Measurements from ENCODE around the gene FBXL19. TPM values are rescaled to one million over a fixed set of nuclear protein-coding genes. Genes with fewer than 3 reads are reported as not detected.

The FBXL19 gene, protein sequence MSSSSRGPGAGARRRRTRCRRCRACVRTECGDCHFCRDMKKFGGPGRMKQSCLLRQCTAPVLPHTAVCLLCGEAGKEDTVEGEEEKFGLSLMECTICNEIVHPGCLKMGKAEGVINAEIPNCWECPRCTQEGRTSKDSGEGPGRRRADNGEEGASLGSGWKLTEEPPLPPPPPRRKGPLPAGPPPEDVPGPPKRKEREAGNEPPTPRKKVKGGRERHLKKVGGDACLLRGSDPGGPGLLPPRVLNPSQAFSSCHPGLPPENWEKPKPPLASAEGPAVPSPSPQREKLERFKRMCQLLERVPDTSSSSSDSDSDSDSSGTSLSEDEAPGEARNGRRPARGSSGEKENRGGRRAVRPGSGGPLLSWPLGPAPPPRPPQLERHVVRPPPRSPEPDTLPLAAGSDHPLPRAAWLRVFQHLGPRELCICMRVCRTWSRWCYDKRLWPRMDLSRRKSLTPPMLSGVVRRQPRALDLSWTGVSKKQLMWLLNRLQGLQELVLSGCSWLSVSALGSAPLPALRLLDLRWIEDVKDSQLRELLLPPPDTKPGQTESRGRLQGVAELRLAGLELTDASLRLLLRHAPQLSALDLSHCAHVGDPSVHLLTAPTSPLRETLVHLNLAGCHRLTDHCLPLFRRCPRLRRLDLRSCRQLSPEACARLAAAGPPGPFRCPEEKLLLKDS
- 10 to 100 TPM; 21.9 to 25.8 (median 23.4) TPM for total RNA-seq (2021; fragmentation: NEBNext Ultra II Directional; extraction: Animal tissue kit (Norgen Biotek cat#: 25700))
- long read RNA-seq = 0 reads

DNA sequence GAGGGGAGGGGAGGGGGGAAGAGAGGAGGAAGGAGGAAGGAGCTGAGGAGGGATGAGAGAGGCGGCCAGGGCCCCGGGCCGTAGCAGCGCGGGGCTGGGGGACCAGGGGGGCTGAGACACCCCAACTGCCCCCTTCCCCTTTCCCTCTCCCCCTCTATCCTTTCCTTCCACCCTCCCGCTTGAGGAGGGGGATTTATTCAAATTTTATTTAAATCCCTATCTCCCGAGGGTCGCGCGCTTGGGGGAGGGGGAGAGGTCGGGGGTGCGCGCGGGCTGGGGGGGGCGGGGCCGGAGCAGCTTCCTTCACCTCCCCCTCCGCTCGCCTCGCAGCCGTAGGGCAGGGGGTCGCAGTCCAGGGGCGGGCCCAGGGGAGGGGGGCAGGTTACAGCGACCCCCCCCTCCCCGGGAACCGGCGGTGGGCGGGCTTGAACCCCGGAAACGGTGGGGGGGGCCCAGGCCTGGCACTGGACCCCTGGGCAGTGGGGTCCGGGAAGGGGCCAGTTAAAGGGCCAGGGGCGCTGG lies at the start of gene FBXL19:
TSS of gene FBXL19 (plus strand) at position 19 of the 522 bp plus-strand sequence. CDS start 2,183 bp downstream, outside the sequence.
- H3K9me3 Mint-ChIP-seq = no peaks in the 10 kb centered on the region
- TF ChIP-seq, protein P1, sequence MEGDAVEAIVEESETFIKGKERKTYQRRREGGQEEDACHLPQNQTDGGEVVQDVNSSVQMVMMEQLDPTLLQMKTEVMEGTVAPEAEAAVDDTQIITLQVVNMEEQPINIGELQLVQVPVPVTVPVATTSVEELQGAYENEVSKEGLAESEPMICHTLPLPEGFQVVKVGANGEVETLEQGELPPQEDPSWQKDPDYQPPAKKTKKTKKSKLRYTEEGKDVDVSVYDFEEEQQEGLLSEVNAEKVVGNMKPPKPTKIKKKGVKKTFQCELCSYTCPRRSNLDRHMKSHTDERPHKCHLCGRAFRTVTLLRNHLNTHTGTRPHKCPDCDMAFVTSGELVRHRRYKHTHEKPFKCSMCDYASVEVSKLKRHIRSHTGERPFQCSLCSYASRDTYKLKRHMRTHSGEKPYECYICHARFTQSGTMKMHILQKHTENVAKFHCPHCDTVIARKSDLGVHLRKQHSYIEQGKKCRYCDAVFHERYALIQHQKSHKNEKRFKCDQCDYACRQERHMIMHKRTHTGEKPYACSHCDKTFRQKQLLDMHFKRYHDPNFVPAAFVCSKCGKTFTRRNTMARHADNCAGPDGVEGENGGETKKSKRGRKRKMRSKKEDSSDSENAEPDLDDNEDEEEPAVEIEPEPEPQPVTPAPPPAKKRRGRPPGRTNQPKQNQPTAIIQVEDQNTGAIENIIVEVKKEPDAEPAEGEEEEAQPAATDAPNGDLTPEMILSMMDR (IDR thresholded peaks at IDR 0.05) = no peak
- no peak for DNase-seq
- H3K27ac Mint-ChIP-seq = peak within 1 kb of the TSS; percentile 100
- 0 out of 2 replicates have a peak, but pooled peaks cover 9% of the 10 kb centered on the region for H3K36me3 Mint-ChIP-seq (ENCODE audit: low read depth)
- H3K27me3 Mint-ChIP-seq (ENCODE audit: insufficient read depth) = peaks cover 2% of the 10 kb centered on the region; the same call in 1 of the 2 replicates
- H3K4me3 Mint-ChIP-seq = peak within 1 kb of the TSS; percentile 99
- H3K4me1 Mint-ChIP-seq (ENCODE audit: low read depth) = peaks cover 31% of the 10 kb centered on the region

DNA sequence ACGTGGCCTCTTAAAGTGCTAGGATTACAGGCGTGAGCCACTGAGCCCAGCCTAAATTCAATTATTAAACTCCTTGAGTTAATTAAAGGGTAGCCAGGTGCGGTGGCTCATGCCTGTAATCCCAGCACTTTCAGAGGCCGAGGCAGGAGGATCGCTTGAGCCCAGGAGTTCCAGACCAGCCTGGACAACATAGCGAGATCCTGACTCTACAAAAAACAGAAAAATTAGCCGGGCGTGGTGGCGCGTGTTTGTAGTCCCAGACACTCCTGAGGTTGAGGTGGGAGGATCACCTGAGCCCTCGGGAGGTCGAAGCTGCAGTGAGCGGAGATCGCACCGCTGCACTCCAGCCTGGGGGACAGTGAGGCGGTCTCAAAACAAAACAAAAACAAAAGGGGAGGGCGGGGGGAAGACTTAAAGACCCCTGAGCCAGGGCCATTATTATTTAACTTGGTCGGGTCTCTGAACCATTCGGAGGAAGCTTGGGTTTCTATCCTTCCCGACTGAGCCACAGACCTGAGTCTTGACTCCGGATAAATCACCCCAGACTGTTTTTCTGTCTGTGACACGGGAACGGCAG lies 49.0 kb upstream of the FBXL19 start:
- Mint-ChIP-seq H3K27me3 (ENCODE audit: insufficient read depth) (peaks cover 2% of the 10 kb centered on the region; the same call in 1 of the 2 replicates), H3K4me3 (peak overlapping the region; percentile 87), H3K9me3 (no peaks in the 10 kb centered on the region), H3K36me3 (ENCODE audit: low read depth) (peaks cover 12% of the 10 kb centered on the region; the same call in 1 of the 2 replicates), H3K27ac (peak overlapping the region; percentile 97), H3K4me1 (ENCODE audit: low read depth) (peaks cover 28% of the 10 kb centered on the region)
- TF ChIP-seq, protein P1 (IDR thresholded peaks at IDR 0.05) = no peak
- no peak for DNase-seq

DNA sequence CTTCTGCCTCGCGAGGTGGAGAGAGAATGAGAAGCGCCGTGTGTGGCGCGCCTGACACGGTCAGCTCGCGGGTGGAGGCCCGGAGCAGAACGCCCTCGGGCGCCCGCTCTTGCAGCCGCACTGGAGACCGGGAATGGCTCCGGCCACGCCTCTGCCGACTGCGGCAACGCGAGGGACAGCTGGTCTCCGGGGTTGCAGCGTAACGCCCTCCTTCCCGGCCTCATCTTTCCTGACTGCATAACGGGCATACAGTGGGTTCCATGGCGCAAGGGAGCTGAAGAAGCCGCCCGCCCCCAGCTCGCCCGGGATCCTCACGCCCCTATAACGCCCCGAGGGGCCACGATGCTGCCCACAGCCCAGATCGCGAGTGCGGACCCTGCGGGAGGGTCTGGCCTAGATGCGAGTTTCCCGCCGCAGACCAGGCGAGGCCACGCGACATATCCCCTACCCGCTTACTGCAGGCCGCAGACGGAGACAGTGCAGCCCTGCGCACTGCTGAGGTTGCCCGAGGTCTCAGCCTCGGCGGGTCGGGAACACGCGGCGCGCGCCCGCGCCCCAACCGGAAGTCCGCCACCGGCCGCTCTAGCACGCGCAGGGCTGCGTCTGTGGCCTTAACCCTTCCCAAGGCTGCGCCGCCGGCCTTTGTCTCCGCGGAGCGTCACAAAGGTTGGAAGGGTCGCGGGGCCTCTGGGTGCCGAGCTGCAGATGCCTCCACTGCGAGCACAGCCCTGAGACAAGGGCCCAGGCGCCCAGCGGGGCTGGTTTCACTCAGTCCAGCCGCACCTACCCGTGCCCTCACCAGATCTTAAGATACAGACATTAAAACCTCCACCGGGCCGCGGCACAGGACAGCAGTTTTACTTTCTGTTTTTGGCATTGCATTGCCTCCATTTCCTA lies 48.3 kb upstream of the FBXL19 start:
- H3K9me3 Mint-ChIP-seq = no peaks in the 10 kb centered on the region
- peak; percentile 81 for DNase-seq
- TF ChIP-seq, protein P1 (IDR thresholded peaks at IDR 0.05) = no peak
- H3K27ac Mint-ChIP-seq = peak overlapping the region; percentile 97
- H3K4me3 Mint-ChIP-seq = peak overlapping the region; percentile 87
- H3K36me3 Mint-ChIP-seq (ENCODE audit: low read depth) = peaks cover 12% of the 10 kb centered on the region; the same call in 1 of the 2 replicates
- peaks cover 28% of the 10 kb centered on the region for H3K4me1 Mint-ChIP-seq (ENCODE audit: low read depth)
- peaks cover 2% of the 10 kb centered on the region; the same call in 1 of the 2 replicates for H3K27me3 Mint-ChIP-seq (ENCODE audit: insufficient read depth)

DNA sequence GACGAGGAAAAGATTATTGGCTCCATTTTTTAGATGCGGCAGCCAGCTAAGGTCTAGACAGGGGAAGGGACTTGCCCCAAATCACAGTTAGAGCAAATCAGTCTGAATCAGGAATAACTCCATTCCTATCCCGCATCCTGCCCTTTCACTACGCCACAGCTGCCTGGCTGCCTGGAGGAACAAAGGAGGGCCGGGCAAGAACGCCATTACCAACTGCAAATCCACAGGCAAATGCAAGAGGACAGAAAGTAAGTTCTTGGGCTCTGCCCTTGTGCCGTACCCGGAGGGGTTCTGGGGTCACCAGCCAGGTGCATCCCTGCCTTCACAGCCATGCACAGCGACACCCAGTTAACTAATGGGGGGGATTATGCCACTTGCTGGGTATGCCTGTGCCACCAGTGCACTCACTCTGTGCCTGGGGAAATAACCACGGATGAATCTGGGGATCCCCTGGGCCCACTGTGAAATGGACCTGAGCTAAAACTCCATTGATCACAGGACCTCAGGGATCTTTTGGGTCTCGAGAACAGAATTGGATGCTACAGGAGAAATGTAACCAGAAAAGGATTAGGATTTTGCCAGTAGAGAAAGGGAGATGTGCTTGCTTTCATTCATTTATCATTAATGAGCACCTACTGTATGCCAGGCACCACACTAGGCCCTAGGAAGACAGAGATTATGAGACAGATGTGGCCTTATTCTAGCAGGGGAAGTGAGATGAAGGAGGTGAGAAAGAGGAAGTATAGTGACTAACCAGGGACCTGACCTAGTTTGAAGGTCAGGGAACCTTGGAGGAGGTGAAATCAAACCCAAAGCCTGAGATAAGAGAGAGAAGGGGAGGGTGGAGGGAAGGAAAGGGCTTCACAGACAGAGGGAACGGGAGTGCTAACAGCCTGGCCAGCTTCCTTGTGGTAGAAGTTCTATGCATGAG lies 47.2 kb upstream of the FBXL19 start:
- TF ChIP-seq, protein P1 (IDR thresholded peaks at IDR 0.05) = no peak
- H3K4me3 Mint-ChIP-seq = peak overlapping the region; percentile 87
- peaks cover 28% of the 10 kb centered on the region for H3K4me1 Mint-ChIP-seq (ENCODE audit: low read depth)
- H3K27ac Mint-ChIP-seq = peak overlapping the region; percentile 97
- H3K36me3 Mint-ChIP-seq (ENCODE audit: low read depth) = peaks cover 12% of the 10 kb centered on the region; the same call in 1 of the 2 replicates
- peaks cover 2% of the 10 kb centered on the region; the same call in 1 of the 2 replicates for H3K27me3 Mint-ChIP-seq (ENCODE audit: insufficient read depth)
- H3K9me3 Mint-ChIP-seq = no peaks in the 10 kb centered on the region
- no peak for DNase-seq

Data from HFFc6 (cell line).